GM19468 (cell line): ENCODE results near the gene FGF12.

ENCODE experiments used
- ATAC-seq: cut with Tn5 transposase; IDR thresholded peaks from one replicate; pipeline ENCODE4 v1.9.1; 2021; ENCODE audit warnings: mild to moderate bottlenecking, moderate library complexity, moderate number of reproducible peaks; ENCODE audit not compliant: unreplicated experiment; ENCODE audit errors: extremely low read depth

Gene FGF12

GRCh38 chr3:192371870-192372400 lies 355.4 kb downstream of the FGF12 start:
- no peak for ATAC-seq

GRCh38 chr3:192367616-192368015 lies 359.7 kb downstream of the FGF12 start:
- ATAC-seq = no peak

DNA sequence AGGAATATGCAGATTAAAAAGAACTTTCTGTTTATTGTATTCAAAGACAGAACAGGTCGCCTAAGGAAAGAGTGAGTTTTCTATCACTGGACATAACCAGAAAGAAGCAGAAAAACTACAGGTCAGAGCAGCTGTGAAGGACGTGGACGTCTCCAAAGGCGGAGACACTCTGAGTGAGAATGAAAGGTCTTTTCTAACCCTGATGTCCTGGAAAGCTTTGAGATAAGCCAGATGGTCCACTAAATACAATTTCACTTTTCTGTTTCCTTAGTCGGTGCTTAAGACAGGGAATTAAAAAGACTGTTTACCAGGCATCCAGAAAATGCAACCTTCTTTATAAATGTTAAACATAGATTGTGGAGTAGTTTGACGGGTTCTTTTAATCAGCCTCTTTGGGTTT lies 360.4 kb downstream of the FGF12 start:
- ATAC-seq = no peak

- no peak for ATAC-seq
Measured at GRCh38 chr3:192365571-192365970, 361.8 kb downstream of the FGF12 start.

DNA sequence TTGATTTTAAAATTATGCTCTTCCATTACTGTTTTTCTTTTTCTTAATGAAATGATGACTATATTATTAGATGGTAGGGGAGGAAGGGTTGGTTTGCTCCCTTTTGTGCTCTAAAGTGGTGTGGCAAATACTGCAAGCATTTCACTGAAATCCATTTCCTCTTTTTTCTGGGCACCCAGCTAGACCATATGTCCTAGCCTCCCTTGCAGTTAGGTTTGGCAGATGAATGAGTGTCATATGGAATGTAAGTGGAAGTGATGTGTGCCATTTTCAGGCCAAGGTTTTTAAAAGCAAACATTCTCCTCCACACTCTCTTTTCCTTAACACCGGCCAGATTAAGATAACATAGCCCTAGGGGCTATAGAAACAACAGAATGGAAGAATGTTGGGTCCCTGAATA lies 363.0 kb downstream of the FGF12 start:
- ATAC-seq = no peak

GRCh38 chr3:192354687-192355086 lies 372.7 kb downstream of the FGF12 start:
- no peak for ATAC-seq

DNA sequence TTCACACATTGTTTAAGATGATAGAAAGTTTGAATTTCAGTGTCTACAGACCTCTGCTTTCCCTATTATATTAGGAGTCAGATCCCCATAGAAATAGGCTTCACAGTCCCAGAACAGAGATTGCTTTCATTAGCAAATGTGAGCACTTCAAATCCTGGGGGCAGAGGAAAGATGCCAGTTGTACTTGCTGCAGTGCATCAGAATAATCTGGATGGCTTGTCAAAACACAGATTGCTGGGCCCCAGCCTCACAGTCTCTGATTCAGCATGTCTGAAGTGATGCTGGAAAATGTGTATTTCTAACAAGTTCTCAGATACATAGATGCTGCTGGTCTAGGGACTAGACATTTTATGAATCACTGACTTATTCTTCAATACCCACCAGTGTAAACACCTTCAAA lies 375.2 kb downstream of the FGF12 start:
- no peak for ATAC-seq

GRCh38 chr3:192351441-192351840 lies 375.9 kb downstream of the FGF12 start:
- no peak for ATAC-seq

DNA sequence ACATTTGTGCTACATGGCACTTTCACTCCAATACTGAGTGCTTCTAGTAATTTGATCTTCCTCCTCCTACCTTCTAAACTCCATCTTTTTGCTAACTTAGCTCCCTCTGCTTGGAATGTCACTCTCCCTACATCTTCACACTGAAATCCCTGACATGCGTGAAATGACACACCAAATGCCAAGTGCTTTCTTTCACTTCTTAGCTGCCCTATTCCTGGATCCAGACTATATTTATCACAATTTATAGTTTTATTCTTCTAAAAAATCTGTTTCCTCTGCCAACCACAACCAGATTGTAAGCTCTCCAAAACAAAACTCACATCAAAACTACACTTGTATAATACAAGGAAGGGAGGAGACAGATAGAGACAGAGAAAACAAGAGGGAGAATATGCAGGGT lies 387.3 kb downstream of the FGF12 start:
- ATAC-seq = no peak

DNA sequence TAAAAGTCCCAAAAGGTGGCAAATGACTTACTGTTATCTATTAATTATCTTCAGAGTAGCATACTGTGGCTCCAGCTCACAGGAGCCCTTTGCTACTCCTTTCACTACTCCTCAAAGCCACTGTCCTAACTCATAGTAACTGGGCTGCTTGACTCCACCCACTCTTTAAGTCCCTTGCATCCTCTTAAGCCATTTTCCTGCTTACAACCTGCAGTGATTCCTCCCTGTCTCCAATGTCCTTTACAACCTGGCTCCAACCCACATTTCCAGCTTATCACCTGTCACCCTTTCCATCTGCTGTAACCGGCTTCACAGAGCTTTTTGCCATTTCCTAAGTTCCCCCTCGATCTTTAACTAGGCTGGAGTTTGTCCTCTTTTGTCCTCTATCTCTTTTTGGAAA lies 388.1 kb downstream of the FGF12 start:
- no peak for ATAC-seq

DNA sequence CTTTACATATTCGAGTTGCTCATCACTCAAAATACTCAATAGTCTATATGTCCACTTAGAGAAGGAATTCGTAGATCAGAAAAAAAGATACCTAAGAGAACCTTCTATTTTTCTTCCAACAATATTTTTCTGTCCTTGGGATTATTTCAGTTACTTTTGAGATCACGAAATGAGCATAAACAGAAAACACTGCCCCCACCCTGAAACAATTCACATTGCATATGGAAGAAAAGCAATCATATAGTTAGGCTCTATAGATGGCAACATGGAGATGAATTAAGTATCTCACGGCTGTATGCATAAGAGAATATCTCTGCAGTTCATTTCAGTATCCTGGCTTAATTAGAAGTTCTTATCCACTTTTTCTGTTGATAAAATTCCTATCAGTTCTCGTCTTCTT lies 391.1 kb downstream of the FGF12 start:
- no peak for ATAC-seq

DNA sequence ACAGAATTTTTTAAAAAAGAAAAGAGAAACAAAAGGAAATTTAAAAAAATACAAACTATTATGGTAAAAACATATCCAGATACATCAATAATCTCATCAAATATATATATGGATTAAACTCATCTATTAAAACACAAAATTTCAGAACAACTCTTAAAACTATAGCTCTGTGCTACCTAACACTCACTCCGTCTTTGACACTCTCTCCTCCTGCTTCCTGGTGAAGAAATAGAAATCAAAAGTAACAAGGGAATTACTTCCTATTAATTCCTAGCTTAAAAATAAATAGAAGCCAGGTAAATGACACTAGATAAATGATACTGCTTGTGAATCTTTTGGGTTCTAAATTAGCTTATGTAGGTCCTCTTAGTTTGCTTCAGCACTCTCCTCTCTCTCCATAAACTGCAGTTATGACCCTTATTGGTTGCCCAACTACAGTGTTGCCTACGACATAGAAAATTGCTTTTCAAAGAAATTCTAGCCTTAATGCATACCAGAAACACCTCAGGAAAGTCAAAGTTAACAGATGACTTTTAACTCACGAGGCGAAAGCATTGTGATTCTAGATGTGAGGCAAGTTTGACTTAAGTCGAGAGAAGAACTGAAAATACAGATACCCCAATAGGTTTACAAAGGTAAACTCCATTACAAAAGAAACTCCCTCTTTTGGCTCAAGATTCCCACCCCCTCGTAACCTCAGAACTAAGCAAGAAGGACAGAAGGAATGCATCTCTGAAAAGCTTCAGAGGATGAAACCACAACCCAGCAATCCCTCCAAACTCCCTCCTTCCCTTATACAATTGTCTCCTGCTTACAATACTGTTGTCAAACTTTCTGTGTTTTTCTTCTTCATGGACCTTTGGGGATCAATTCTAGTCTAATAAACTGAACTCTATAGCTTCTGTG lies 394.7 kb downstream of the FGF12 start:
- ATAC-seq = no peak

DNA sequence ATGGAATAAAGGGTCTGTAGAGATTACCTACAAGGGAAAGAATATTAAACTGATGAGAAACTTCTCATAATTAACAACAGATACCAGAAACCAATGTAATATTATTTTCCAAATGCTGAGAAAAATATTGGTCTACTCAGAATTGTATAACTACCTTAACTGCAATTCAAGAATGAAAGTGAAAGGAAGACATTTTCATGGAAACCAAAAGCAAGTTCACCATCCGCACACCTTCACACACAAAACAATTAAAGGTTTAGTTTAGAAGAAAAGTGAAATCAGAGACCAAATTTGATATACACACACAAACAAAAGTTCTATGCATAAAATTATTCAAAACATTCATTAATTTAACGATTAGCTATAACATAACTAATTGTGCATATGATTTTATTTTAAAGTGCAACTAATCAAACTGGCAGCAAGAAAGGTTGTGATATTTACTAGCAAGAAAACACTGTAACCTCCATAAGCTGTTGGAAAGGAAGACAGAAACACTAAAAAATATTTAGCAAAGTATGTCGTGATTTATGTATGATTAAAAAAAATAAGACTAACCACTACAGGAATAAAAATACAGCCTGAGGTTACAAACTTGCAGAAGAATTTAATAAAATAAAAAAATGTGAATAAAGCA lies 395.5 kb downstream of the FGF12 start:
- ATAC-seq = no peak

DNA sequence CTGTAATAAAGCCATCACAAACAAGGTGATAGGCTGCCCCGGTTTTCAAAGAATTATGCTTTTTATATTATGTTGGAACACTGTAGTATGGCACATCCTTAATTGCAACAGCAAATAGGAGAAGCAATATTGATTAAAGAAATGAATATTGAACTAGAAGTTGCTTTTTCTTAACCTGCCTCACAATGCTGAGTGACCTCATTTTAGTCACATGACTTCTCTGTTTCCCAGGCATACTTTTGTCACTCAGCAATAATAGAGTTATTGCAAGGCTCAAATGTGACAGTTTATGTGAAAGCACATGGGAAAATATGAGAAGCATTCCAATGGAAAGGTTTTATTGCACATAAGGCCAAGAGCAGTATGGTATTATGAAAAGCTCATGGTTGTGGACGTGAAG lies 400.7 kb downstream of the FGF12 start:
- ATAC-seq = no peak

- no peak for ATAC-seq
Measured at GRCh38 chr3:192317564-192317963, 409.8 kb downstream of the FGF12 start.

DNA sequence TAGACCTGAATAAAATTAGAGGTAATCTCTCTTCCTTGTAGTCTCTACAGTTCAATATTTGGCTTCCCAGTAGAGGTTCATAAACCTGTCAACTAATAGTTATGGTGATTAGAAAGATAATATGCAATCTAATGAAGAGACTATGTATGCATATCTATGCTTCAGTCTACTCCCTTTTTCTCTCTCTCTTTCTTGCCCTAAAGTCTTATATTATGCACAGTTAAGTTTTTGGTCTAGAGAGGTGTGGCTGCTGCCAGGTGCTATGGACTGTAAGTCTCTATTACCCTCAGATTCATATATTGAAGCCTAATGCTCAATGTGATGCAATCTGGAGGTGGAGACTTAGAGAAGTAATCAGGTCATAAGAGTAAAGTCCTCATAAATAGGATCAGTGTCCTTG lies 413.7 kb downstream of the FGF12 start:
- ATAC-seq = no peak

- no peak for ATAC-seq
Measured at GRCh38 chr3:192307631-192308030, 419.7 kb downstream of the FGF12 start.

- ATAC-seq = no peak
Measured at GRCh38 chr3:192303235-192303634, 424.1 kb downstream of the FGF12 start.

DNA sequence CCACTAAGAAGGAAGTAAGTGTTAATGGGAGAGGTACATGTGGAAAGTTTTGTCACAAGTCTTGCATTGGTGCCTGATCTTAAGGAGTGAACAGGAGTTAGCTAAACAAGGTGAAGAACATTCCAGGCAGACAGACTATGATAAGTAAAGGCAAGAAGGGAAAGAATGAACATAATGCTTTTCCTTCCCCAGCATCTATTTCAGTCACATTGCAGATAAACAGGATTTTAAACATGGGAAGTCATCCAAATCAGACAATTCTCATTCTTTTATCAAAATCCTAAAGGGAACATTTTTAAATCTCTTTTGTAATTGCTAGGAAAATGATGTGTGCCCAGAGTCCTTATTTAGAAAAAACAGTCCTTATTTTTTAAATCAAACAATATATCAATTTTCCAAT lies 424.6 kb downstream of the FGF12 start:
- no peak for ATAC-seq

DNA sequence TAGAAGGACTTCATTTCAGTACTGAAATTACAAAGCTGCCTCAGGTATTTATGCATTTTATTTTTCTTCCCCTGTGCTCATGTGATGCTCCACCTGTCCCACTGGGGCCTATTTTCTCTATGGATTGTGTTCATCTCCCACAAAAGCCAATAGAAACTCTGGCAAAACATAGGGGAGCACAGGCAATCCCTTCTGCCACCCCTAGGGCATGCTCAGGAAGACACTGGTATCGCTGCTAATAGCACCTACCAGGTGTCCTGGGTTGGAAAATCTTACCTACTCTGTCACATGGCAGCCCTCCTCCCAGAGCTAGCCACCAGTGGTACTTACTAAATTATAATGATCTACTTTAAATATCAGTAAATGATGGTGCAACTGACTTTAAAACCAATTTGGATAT lies 427.4 kb downstream of the FGF12 start:
- no peak for ATAC-seq

DNA sequence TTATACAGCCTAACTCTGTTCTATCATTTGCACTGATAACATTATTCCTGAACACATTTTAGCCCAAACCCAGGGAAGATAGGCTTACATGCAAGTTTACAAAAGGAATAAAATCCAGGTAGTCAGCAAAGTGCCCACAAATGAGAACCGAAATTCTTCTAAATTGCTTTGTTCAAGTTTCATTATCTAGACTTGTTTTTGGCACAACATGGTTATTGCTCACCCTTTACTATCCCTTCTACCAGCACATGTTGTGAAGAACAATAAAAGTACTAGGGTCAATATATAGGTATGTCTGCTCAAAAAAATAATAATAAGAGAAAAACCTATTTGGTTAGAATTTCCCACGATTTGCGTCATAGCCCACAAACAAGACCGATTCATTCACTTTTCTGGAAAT lies 430.5 kb downstream of the FGF12 start:
- no peak for ATAC-seq
